Fibroblast of lung (primary cell): Measurements from ENCODE around the gene NODAL.

Source experiments
- CTCF ChIP-seq, 2 donors: IDR thresholded peaks in 1 of 2; conservative IDR thresholded peaks in 1 of 2; 1 replicate in 1 of 2; 2 replicates in 1 of 2; pipeline ENCODE4 v1.5.1; 2011 to 2012; ENCODE audit warnings: low read length in 2 of 2, control low read depth in 1 of 2, inconsistent platforms in 1 of 2, low read depth in 1 of 2, mild to moderate bottlenecking in 1 of 2
- EZH2 ChIP-seq: IDR thresholded peaks from 2 replicates; pipeline ENCODE4 v1.5.1; 2012; ENCODE audit warnings: low read length, control low read depth, mild to moderate bottlenecking; ENCODE audit errors: missing control alignments

- TF ChIP-seq EZH2, result no peak
- TF ChIP-seq CTCF (conservative IDR thresholded peaks at IDR 0.05 in 1 of 2, IDR thresholded peaks at IDR 0.05 in 1 of 2; ENCODE audit: low read depth in 1 of 2, low read length in 2 of 2), result no peak
Observed at GRCh38 chr10:70405037-70405824, 36.2 kb downstream of the NODAL start.
